ENCODE data around the gene LRP6.

LRP6 gene

GRCh38 chr12:12121061-12121460, 145.8 kb downstream of the LRP6 start:
- DNase-seq (ENCODE audit: low read depth in 2 of 2) = no peak

DNA sequence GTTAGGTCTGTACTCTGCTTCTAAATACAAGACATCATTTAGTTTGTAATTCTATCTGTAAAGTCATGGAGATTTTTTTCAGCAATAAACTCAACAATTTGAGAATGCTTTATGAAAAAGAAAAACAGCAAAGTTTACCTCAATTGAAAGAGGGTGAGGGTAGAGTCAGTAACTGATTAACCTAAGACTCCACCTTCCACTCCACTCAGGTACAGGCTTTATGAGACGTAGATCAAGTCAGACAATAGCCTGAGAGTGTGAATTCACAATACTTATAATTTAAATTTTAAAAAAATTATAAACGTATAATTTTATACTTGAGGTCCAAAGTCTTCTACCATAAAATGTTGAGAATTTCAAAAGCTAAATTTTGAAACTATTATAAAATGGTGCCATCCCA, 150.2 kb downstream of the LRP6 start:
- DNase-seq (ENCODE audit: low read depth in 2 of 2) = no peak

DNA sequence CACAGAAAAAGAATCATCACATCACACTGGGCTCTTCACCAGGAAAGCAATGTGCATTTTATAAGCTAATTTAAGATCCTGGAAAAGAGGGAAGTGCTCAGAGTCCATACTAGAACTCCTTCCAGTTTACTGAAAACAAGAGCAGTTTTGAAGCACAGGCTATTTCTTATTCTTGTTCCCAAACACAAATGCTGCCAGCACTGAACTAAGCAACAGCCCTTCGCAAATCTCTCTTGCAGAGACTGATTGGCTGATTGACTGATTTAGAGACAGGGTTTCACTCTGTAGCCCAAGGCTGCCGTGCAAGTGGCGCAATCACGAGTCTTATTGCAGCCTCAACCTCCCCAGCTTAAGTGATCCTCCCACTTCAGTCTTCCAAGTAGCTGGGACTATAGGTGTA, 151.3 kb downstream of the LRP6 start:
- DNase-seq (ENCODE audit: low read depth in 2 of 2) = no peak

- peak in 1 of 2 donors; percentile 7 for DNase-seq (ENCODE audit: low read depth in 2 of 2)
These were observed 155.8 kb downstream of the LRP6 start for GRCh38 chr12:12110923-12111555.

- no peak for DNase-seq (ENCODE audit: low read depth in 2 of 2)
These were observed 158.3 kb downstream of the LRP6 start for GRCh38 chr12:12108441-12109058.

DNA sequence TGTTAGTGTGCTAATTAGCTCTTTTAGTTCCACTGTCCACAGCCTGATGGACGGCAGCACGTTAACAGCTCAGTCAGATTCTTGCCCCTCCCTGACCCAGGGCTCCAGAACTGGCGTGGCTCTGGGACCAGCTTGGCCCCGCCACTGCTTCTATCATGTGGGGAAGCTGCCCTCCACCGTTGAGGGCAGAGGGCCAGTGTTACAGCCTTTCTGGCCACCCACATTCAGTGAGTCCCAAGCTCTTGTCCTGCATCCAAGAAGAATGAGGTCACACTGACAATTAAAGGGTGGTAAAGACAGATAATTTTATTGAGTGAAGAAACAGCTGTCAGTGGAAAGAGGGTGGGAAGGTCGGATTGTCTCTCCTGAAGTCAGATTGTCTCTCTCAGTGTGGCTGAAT, 159.2 kb downstream of the LRP6 start:
- no peak for DNase-seq (ENCODE audit: low read depth in 2 of 2)

DNA sequence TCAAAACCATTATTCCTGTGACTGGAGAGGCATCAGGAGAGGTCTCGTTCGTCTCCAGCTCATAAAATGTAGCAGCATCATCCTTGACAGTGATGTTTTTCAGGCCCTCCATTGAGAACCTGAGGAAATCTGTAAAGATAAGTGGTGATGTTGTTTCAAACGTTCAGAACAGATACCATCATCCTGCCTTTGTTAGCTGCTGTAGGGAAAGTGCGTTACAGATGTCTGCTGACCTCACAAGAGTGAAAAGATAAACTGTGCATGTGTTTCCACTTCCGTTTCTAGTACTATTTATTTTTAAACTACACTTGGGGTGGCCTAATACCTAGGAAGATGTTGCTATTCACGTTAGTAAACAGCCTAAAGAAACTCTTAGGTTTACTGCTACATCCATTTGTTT, 167.7 kb downstream of the LRP6 start:
- DNase-seq (ENCODE audit: low read depth in 2 of 2) = no peak

DNA sequence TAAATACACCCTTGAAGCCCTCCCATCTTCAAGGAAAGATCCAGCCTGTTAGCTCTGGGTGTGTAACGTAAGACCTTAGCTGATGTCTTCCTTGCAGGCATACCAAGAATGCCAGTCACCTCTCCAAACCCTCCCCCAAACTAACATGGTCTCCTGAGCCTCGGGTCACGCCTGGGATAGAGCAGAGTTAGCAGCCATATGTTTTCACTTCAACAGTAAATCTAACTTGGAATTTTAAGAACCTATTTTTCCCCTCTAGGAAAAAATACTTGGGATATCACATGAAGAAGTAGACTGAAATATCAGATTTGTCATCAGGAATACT, 168.2 kb downstream of the LRP6 start:
- no peak for DNase-seq (ENCODE audit: low read depth in 2 of 2)

DNA sequence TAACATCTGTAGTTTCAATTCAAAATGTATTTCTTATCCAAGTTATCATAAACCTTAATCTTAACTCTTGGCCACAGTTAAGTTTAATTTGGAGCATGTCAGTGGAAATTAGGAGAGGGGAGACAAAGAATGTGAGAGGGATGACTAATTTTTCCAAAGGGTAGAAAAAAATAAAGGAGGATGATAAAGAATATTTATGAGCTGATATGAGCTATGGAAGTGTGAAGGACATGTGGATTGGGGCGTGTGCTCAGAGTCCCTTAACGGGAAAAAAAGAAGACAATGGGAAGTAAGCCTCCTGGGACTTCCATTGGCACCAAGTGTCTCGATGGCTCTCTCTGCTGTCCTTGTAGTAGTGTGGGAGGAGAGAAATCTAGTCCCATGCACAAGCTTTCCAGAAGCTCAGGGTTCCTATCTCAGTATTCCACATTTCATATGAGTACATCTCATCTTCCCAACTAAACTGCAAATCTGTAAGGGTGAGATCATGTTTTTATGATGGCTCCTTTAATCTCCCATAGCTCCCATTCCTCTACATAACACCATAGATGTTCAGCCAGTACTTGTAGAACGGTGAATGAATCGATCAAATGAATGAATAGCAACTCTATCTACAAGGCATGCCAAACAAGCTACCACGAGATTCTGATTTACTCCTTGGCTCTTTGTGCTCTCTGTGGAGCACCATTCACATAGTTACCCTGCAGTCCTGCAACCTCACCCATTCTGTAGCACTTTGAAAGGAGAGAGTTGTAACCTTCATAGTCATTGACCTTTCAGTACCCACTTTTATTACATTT, 168.8 kb downstream of the LRP6 start:
- no peak for DNase-seq (ENCODE audit: low read depth in 2 of 2)

GRCh38 chr12:12095021-12095420, 171.8 kb downstream of the LRP6 start:
- DNase-seq (ENCODE audit: low read depth in 2 of 2) = no peak

- DNase-seq (ENCODE audit: low read depth in 2 of 2) = no peak
These were observed 172.4 kb downstream of the LRP6 start for GRCh38 chr12:12094481-12094880.

DNA sequence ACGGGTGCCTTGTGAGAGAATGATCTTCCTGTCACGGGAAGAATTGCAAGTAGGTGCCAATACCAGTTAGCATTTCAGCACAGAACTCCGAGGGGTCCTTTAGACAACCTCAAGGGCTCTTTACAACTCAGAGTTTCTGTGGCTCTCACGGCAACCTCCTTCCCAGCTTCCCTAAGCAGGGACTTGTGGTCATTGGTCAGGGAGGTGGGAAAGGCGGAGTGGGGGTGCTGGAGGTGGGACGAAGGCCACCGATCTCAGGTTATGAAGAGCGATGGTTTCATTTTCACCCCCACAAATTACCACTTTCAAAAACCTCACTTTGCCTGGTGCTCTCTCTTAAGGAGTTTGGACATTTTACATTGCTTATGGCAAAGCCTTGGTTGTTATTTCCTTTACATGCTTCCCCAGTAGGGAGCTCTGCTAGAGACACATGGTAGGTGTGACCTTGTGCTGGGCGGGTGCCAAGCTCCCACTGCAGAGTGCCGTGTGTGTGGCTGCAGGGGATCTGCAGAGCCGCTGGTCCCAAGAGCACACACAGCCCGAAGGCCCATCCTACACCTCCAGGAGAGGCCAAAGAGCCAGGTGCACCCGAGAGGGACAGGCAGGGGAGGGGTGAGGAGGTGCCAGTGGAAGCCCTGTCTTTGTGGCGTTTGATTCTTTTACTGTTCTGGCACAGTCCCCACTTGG, 174.7 kb downstream of the LRP6 start:
- DNase-seq (ENCODE audit: low read depth in 2 of 2) = no peak

- no peak for DNase-seq (ENCODE audit: low read depth in 2 of 2)
These were observed 175.8 kb downstream of the LRP6 start for GRCh38 chr12:12091071-12091470.

DNA sequence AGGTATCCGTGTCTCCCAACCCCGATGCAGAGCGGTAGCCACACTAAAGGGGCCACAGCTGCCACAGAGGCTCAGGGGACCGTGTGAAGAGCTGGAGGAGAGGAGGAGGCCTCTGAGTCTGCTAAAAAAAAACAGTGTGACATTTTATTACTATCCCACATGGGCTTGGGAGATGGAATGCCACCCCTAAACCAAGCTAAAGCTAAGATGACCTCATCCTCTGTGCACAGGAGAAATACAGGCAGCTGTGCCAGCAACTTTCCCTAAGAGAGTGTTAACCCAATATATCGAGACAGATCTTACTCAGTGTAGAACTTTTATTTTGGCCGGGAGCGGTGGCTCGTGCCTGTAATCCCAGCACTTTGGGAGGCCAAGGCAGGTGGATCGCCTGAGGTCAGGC, 178.1 kb downstream of the LRP6 start:
- no peak for DNase-seq (ENCODE audit: low read depth in 2 of 2)

DNA sequence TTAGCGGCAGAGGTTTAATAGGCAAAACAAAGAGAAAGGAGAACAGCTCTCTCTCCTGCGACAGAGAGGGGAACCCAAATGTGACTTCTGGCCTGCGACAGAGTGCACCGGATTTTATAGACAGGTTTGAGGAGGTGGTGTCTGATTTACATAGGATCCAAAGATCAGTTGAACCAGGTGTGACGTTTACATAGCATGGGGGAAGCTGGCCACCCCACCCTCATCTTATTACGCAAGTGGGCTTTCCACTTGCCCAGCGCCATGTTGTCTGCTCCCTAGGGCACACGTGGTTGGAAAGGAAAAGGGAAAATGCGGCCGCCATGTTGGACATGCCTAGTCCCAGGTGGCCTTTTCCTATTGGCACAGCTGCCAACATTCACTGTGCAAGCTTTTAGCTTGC, 178.7 kb downstream of the LRP6 start:
- DNase-seq (ENCODE audit: low read depth in 2 of 2) = no peak

DNA sequence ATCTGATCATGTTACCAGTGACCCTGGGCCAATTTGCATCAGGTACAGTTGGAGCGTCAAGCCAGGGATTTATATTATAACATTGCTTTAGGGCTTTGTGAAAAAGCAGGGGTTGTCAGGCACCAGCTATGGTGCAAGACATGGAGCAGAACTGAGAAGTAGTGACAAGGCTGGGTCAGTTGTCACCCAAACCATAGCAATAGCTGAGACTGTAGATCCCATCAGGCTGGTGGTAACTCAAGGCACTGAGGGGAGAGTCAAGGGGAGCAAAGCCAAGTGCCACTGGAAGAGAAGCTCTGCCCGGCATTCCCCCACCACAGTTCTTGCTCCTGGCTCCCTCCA, 179.2 kb downstream of the LRP6 start:
- no peak for DNase-seq (ENCODE audit: low read depth in 2 of 2)

GRCh38 chr12:12086973-12087692, 179.7 kb downstream of the LRP6 start:
- no peak for DNase-seq (ENCODE audit: low read depth in 2 of 2)

DNA sequence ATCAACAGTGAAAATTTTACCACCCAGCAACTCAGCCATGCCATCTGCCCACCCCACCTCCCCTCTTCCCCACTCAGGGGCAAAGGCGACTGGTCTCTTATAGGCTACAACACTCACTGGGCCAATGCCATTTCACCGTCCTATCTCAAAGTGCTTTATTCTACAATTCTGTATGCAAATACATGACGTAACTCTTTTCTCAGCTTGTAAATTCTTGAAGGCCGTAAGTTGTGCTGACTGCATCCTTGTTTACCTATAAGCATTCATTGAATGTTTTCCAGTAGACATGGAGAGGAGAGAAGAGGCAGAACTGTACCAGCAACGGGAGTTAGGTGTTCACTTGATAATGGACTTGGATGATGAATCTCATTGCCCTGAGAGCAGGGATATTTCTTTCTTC, 180.5 kb downstream of the LRP6 start:
- DNase-seq (ENCODE audit: low read depth in 2 of 2) = no peak

- DNase-seq (ENCODE audit: low read depth in 2 of 2) = no peak
These were observed 183.2 kb downstream of the LRP6 start for GRCh38 chr12:12083688-12084087.

DNA sequence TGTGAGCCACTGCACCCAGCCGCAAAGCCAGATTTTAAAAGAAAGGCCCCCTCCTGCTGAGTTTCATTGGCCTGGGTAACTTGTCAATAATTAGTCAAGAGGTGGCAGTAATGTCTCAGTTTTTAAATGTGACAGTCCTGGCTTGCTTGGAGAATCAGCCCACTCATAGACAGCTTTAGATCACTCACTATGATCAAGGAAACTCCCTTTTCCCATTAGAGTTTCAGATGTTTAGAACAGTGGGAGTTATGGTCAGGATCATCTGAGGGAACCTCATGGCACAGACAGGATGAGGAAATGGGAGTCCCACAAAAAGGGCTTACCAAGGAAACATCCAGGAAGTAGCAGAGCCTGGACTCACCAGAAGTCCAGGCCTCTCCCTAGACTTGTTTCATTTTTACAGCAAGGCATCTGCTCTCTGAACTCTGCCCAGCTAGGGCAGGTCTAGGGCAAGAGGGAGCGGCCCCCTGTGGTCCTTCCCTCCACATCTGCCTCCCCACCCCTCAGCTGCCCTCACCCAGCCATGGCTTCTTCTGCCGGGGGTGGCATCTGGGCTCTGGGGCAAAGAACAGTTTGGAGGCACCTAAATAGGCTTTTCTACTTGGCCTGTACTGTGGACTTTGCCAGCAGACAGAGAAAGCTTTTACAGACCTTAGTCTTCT, 184.9 kb downstream of the LRP6 start:
- DNase-seq (ENCODE audit: low read depth in 2 of 2) = no peak

- DNase-seq (ENCODE audit: low read depth in 2 of 2) = no peak
These were observed 187.6 kb downstream of the LRP6 start for GRCh38 chr12:12079291-12079690.
